Measurements from ENCODE around the gene PSME1. TPM values are rescaled to one million over a fixed set of nuclear protein-coding genes. Genes with fewer than 3 reads are reported as not detected.

The PSME1 gene
- polyA plus RNA-seq (ENCODE audit: insufficient read length in 3 of 3), result 100 to 1,000 TPM; 198 to 220 (median 199) TPM
- long read RNA-seq, donor 1, transcript PSME1-201 (11 exons, 1,006 nt), result major isoform, 49 of 121 reads
- long read RNA-seq, donor 1, partial matches to known transcripts, result 72 of 121 reads
- long read RNA-seq, donor 1, other reads (novel, unspliced or antisense), result 0 of 121 reads
- long read RNA-seq, donor 2, transcript PSME1-201 (11 exons, 1,006 nt), result major isoform, 54 of 120 reads
- long read RNA-seq, donor 2, partial matches to known transcripts, result 66 of 120 reads
- long read RNA-seq, donor 2, other reads (novel, unspliced or antisense), result 0 of 120 reads
- long read RNA-seq, donor 3, transcript PSME1-201 (11 exons, 1,006 nt), result major isoform, 122 of 186 reads
- long read RNA-seq, donor 3, partial matches to known transcripts, result 54 of 186 reads
- long read RNA-seq, donor 3, other reads (novel, unspliced or antisense), result 5 of 186 reads
- long read RNA-seq, donor 4, transcript PSME1-201 (11 exons, 1,006 nt), result major isoform, 64 of 82 reads
- long read RNA-seq, donor 4, partial matches to known transcripts, result 7 of 82 reads
- long read RNA-seq, donor 4, other reads (novel, unspliced or antisense), result 7 of 82 reads
- long read RNA-seq, donor 5, result 0 reads
- long read RNA-seq, donor 6, transcript PSME1-201 (11 exons, 1,006 nt), result major isoform, 70 of 133 reads
- long read RNA-seq, donor 6, partial matches to known transcripts, result 62 of 133 reads
- long read RNA-seq, donor 6, other reads (novel, unspliced or antisense), result 0 of 133 reads
- long read RNA-seq, donor 7, transcript PSME1-201 (11 exons, 1,006 nt), result major isoform, 77 of 131 reads
- long read RNA-seq, donor 7, partial matches to known transcripts, result 48 of 131 reads
- long read RNA-seq, donor 7, other reads (novel, unspliced or antisense), result 5 of 131 reads
- long read RNA-seq, donor 8, result 0 reads
- long read RNA-seq, donor 9, transcript PSME1-201 (11 exons, 1,006 nt), result major isoform, 78 of 95 reads
- long read RNA-seq, donor 9, partial matches to known transcripts, result 16 of 95 reads
- long read RNA-seq, donor 9, other reads (novel, unspliced or antisense), result 0 of 95 reads
- long read RNA-seq, donor 10, transcript PSME1-201 (11 exons, 1,006 nt), result major isoform, 88 of 149 reads
- long read RNA-seq, donor 10, partial matches to known transcripts, result 58 of 149 reads
- long read RNA-seq, donor 10, other reads (novel, unspliced or antisense), result 0 of 149 reads
- long read RNA-seq, donor 11, transcript PSME1-201 (11 exons, 1,006 nt), result major isoform, 71 of 90 reads
- long read RNA-seq, donor 11, partial matches to known transcripts, result 10 of 90 reads
- long read RNA-seq, donor 11, other reads (novel, unspliced or antisense), result 8 of 90 reads
- long read RNA-seq, donor 12, transcript PSME1-201 (11 exons, 1,006 nt), result major isoform, 33 of 43 reads
- long read RNA-seq, donor 12, partial matches to known transcripts, result 8 of 43 reads
- long read RNA-seq, donor 12, other reads (novel, unspliced or antisense), result 0 of 43 reads
- long read RNA-seq, donor 13, result 0 reads
- long read RNA-seq, donor 14, transcript PSME1-201 (11 exons, 1,006 nt), result major isoform, 66 of 126 reads
- long read RNA-seq, donor 14, partial matches to known transcripts, result 38 of 126 reads
- long read RNA-seq, donor 14, other reads (novel, unspliced or antisense), result 19 of 126 reads
- long read RNA-seq, donor 15, transcript PSME1-201 (11 exons, 1,006 nt), result major isoform, 42 of 51 reads
- long read RNA-seq, donor 15, partial matches to known transcripts, result 7 of 51 reads
- long read RNA-seq, donor 15, other reads (novel, unspliced or antisense), result 0 of 51 reads
- long read RNA-seq, donor 16, transcript PSME1-201 (11 exons, 1,006 nt), result major isoform, 161 of 207 reads
- long read RNA-seq, donor 16, partial matches to known transcripts, result 38 of 207 reads
- long read RNA-seq, donor 16, other reads (novel, unspliced or antisense), result 0 of 207 reads

GRCh38 chr14:24135834-24136683, at the start of gene PSME1:
Gene PSME1, plus strand, starts transcription at chr14:24136194. Its CDS starts 69 bp downstream, at chr14:24136263.
- peak; percentile 68 to 90 (median 85) for DNase-seq (ENCODE audit: extremely low read depth in 1 of 11, low read depth in 9 of 11, low spot score in 4 of 11)

DNA sequence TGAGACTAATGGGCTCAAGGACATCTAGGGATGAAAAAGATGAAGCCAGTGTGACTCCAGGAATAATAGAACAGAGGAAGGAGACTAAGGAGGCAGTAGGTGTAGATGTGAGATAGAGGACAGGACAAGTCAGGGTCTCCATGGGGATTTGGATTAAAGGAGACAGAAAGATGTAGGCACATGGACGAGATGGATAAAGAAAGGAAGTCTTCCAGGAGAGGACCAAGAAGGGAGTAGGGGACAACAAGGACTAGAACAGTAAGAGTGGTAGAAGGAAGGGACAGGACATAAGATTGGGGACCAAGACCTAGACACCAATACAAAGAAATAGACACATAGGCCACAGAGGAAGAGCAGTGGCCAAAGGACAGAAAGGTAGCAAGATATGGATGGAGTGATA, 49.0 kb upstream of the PSME1 start:
- DNase-seq (ENCODE audit: extremely low read depth in 1 of 11, low read depth in 9 of 11, low spot score in 4 of 11), result no peak

DNA sequence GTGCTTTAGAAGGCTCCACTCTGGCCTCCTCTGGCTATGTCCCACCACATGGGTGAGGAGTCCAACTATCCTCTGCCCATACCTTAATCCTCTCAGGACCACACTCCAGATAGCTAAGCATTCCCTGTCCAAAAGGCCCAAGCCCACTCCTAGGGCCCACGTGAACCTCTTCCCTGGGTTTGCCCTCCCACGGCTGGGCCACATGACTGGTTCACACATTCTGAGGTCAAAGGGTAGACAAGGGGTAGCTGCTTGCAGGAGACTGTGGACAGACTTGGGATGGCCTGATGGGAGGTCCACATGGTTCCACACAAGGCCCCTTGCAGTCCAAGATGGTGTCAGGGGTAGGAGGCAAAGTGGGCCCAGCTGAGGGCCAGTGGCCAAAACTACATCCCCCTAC, 47.9 kb upstream of the PSME1 start:
- DNase-seq (ENCODE audit: extremely low read depth in 1 of 11, low read depth in 9 of 11, low spot score in 4 of 11), result no peak

DNA sequence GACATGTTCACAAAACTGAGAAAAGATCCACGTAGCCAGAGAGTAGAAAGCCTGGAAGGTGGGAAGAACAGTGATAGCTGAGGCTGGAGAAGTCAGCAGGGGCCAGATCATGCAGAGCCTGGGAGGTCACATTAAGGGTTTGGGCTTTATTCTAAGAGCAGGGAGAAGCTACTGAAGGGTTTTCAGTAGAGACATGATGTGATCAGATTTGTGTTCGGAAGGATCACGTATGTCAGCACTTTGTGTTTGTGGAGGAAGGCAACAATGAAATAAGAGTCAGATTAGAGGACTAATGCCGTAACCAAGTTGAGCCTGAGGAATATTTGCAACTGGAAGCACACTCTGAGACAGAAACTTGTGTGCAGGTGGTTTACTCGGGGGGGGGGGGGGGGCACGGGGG, 46.1 kb upstream of the PSME1 start:
- no peak for DNase-seq (ENCODE audit: extremely low read depth in 1 of 11, low read depth in 9 of 11, low spot score in 4 of 11)

DNA sequence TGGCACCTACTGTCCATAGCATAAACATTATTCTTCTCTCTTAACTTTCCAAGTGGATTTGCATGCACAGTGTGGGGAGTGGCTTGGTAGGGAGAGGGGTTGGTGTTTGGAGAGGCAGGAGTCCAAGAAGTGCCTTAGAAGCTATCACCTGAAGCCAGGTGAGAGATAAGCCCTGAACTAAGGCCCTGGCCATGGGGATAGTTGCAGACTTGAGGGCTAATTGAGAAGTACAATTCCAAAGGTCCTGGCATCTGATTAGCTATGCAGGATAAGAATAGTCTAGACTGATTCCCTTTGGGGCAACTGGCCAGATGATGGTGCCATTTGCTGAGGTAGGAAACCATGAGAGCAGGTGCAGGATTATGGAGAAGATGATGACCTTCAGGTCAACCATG, 43.9 kb upstream of the PSME1 start:
- no peak for DNase-seq (ENCODE audit: extremely low read depth in 1 of 11, low read depth in 9 of 11, low spot score in 4 of 11)

DNA sequence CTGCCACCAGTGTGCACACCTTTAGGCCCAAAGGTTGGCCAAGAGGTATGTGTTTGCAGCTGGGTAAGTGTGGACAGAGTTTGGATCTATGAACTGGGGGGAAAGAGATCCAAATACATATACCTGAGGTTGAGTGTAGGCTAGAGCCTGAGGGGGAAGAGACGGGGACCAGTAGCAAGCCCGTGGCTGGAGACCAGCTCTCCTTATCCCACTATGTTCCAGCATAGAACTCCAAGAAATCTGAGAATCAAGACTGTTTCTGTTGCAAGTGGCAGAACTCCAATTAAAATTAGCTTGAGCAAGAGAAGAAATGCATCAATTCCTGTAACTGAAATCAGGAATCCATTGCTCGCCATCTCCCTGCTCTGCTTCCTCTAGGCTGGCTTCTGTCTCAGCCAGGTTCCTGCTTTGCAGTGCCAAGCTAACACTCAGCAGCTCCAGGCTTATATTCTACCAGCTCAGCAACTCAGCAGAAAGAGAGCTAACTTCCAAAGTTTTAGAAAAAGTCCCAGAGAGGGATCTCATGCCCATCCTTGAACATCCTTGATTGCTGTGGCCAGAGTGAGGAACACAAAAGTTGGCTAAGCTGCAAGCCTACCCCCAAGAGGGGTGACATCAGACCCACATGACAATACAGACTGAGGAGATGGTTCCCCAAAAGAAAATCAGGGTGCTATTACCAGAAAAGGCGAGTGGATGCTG, 43.3 kb upstream of the PSME1 start:
- no peak for DNase-seq (ENCODE audit: extremely low read depth in 1 of 11, low read depth in 9 of 11, low spot score in 4 of 11)

GRCh38 chr14:24093207-24093900, 42.6 kb upstream of the PSME1 start:
- DNase-seq (ENCODE audit: extremely low read depth in 1 of 11, low read depth in 9 of 11, low spot score in 4 of 11), result no peak

GRCh38 chr14:24093901-24094840, 41.8 kb upstream of the PSME1 start, which contains the start of gene PCK2:
Gene PCK2, plus strand, starts transcription at chr14:24094311. Its CDS starts 95 bp downstream, at chr14:24094406.
- DNase-seq (ENCODE audit: extremely low read depth in 1 of 11, low read depth in 9 of 11, low spot score in 4 of 11), result peak in 9 of 11 donors; percentile 47 to 80 (median 67)

- DNase-seq (ENCODE audit: extremely low read depth in 1 of 11, low read depth in 9 of 11, low spot score in 4 of 11), result no peak
Measured at GRCh38 chr14:24094841-24095270, 41.1 kb upstream of the PSME1 start.

GRCh38 chr14:24095271-24096068, 40.5 kb upstream of the PSME1 start:
- DNase-seq (ENCODE audit: extremely low read depth in 1 of 11, low read depth in 9 of 11, low spot score in 4 of 11), result peak in 3 of 11 donors; percentile 27 to 64 (median 44)

GRCh38 chr14:24096545-24097181, 39.3 kb upstream of the PSME1 start:
- no peak for DNase-seq (ENCODE audit: extremely low read depth in 1 of 11, low read depth in 9 of 11, low spot score in 4 of 11)

GRCh38 chr14:24098229-24098926, 37.6 kb upstream of the PSME1 start:
- DNase-seq (ENCODE audit: extremely low read depth in 1 of 11, low read depth in 9 of 11, low spot score in 4 of 11), result no peak
